GM18508 (cell line): Measurements from ENCODE around the gene TLR2.

Experiments used
- ATAC-seq: cut with Tn5 transposase; IDR thresholded peaks from one replicate; pipeline ENCODE4 v1.9.1; 2021; ENCODE audit warnings: moderate number of reproducible peaks; ENCODE audit not compliant: insufficient read depth, unreplicated experiment

The TLR2 gene

DNA sequence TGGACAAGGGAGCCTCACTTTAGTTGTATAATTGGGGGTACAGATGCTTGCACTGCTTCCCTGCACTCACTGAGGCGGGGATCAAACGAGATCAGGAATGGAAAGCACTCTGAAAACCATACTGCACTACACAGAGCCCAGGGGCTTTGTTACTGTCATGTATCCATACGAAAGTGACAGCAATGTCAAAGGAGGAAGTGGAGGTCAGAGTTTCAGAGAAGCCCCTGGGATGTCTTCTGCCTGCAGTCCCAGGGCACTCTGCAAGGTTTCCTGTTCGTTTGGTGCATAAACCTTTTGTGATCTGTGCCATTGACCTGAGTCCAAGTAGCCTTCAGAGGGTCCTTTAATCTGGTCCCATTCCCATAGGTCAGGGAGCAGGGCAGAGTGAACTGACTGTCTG lies 44.6 kb downstream of the TLR2 start:
- peak; percentile 60 for ATAC-seq

DNA sequence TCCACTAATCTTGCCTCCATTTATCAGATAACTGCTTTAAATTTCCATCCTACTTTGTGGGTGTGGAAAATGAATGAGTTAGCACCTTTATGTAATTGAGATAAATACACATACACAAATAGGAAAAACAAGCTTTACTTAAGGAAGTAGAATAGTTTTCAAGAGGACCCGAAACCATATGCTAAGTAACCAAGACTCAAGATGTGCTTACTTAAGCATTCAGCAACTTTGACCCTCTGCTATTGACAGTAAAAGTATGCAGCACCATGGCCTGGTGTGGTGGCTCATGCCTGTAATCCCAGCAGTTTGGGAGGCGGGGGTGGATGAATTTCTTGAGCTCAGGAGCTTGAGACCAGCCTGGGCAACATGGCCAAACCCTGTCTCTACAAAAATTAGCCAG lies 45.8 kb downstream of the TLR2 start:
- ATAC-seq, result no peak

GRCh38 chr4:153731239-153731638 lies 47.2 kb downstream of the TLR2 start:
- ATAC-seq, result no peak

- no peak for ATAC-seq
Observed at GRCh38 chr4:153733751-153734448, 49.8 kb downstream of the TLR2 start.

- ATAC-seq, result no peak
Observed at GRCh38 chr4:153735906-153736461, 51.9 kb downstream of the TLR2 start.

- ATAC-seq, result no peak
Observed at GRCh38 chr4:153741541-153741940, 57.5 kb downstream of the TLR2 start.

DNA sequence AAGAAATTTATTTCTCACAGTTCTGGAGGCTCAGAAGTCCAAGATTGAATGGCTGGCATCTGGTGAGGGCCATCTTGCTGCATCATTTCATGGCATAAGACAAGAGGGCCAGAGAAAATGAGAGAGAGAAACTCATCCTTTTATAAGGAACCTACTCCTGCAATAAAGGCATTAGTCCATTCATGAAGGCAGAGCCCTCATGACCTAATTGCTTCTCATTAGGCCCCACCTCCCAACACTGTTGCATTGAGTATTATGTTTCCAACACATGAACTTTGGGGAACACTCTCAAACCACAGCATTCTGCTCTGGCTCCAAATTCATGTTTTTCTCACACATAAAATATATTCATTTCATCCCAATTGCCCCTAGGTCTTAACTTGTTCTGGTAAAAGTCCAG lies 61.6 kb downstream of the TLR2 start:
- no peak for ATAC-seq

DNA sequence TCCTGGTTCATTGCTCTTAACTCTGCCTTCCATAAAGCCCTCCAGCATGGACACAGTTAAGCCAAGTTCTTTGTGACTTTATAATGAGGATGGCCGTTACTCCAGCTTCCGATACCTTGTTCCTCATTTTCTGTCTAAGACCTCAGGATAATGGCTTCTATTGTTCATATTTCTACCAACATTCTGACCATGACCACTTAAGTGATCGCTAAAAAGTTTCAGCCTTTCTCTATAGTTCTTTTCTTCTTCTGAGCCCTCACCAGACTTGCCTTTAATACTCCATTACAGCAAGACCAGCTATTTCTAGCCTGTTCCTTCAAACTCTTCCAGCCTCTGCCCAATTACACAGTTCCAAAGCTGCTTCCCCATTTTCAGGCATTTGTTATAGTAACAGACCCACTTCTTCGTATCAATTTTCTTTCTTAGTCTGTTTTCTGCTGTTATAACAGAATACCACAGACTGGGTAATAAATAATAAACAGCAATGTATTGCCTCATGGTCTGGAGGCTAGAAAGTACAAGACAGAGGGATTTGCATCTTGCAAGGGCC lies 63.4 kb downstream of the TLR2 start:
- ATAC-seq, result no peak

DNA sequence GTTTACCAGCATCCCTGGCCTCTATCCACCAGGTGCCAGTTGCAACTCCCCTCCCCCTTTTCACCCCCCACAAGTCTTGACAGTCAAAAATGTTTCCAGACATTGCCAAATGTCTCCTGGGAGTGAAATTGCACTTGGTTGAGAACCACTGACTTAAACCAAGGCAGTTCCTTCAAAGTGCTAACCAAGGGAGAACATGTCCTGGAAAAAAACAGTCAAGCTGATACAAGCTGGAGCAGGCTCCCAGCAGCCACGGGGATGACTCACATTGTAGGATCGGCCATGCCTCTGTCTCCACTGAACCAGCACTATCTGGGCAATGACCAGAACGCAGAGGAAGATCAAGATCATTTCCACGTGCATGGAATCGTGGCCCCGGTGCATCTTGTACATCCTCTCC lies 64.3 kb downstream of the TLR2 start:
- no peak for ATAC-seq

GRCh38 chr4:153750197-153750817 lies 66.2 kb downstream of the TLR2 start:
- ATAC-seq, result peak; percentile 79

GRCh38 chr4:153755186-153755585 lies 71.1 kb downstream of the TLR2 start:
- ATAC-seq, result no peak
